Lower leg skin (tissue), 4 donors: ENCODE results near the gene KCNA1. TPM values are rescaled to one million over a fixed set of nuclear protein-coding genes. Genes with fewer than 3 reads are reported as not detected.
"Not testable (repeated sequence)": the region's sequence is repeated elsewhere in the genome, so short reads cannot be mapped to it uniquely, and the experiment has no call there.

Experiments
- DNase-seq, 2 donors: peaks; one replicate each; pipeline ENCODE4 v3.0.0-alpha.2; 2019; ENCODE audit warnings: low spot score in 2 of 2
- H3K4me3 ChIP-seq: fragments of 200-600 bp; sonication (generic); 2 replicates; pipeline ENCODE4 v1.5.1; 2017; ENCODE audit warnings: mild to moderate bottlenecking, low read depth; ENCODE audit not compliant: poor library complexity, severe bottlenecking
- CTCF ChIP-seq, 3 donors: fragments of 450-650 bp; IDR thresholded peaks; one replicate each; pipeline ENCODE4 v1.5.1; 2016; ENCODE audit warnings: antibody characterized with exemption in 3 of 3, mild to moderate bottlenecking in 3 of 3, moderate library complexity in 2 of 3
- POLR2A ChIP-seq, 2 donors: fragments of 450-650 bp; IDR thresholded peaks; one replicate each; pipeline ENCODE4 v1.6.1; 2016 to 2017; ENCODE audit warnings: antibody characterized with exemption in 2 of 2, mild to moderate bottlenecking in 1 of 2, moderate library complexity in 1 of 2
- WGBS, 2 donors: methylation state at CpG; one replicate each; pipeline ENCODE4 v1.1.5; 2018; 5-methylcytosine and 5-hydroxymethylcytosine counted together
- intact Hi-C: fragments of 100-400 bp; cut with DNase I; formaldehyde crosslinking; loops from one replicate; pipeline ENCODE4 v1.15.0; 2023; ENCODE audit warnings: low total_unique reads
- total RNA-seq, 4 donors: library from RNA; depleted of rRNA; stranded (reverse); fragments of >200 nt; gene quantifications; one replicate each; pipeline ENCODE4 v1.1.0, GENCODE V29; 2016

The KCNA1 gene
- total RNA-seq, 4 donors from 2014 or later, result 0.13 to 1.1 TPM; not detected in 2

- no peak for TF ChIP-seq POLR2A (IDR thresholded peaks at IDR 0.05)
- intact Hi-C loops, result no loop called here
- no peak overlapping the region for H3K4me3 ChIP-seq
- DNase-seq, result no peak
- 76 to 77% methylated on average over 5 of the region's 5 CpGs for WGBS, 2 donors
Observed at GRCh38 chr12:4867384-4867783, 42.3 kb upstream of the KCNA1 start.

GRCh38 chr12:4870423-4870822 is 39.3 kb upstream of the KCNA1 start:
- intact Hi-C loops, result no loop called here
- no peak overlapping the region for H3K4me3 ChIP-seq
- DNase-seq, result no peak
- whole genome bisulfite sequencing, 2 donors, result 84 to 85% methylated on average over 3 of the region's 3 CpGs
- TF ChIP-seq POLR2A (IDR thresholded peaks at IDR 0.05) (no peak), CTCF (IDR thresholded peaks at IDR 0.05) (no peak)

- 81 to 85% methylated on average over 9 of the region's 9 CpGs for WGBS, 2 donors
- DNase-seq, result no peak
Observed at GRCh38 chr12:4871514-4871913, 38.2 kb upstream of the KCNA1 start.

GRCh38 chr12:4873947-4874346 is 35.8 kb upstream of the KCNA1 start:
- DNase-seq, result no peak
- TF ChIP-seq CTCF (IDR thresholded peaks at IDR 0.05) (no peak), POLR2A (IDR thresholded peaks at IDR 0.05) (no peak)
- intact Hi-C loops, result no loop called here
- WGBS, 2 donors, result 73 to 91% methylated on average over 1 of the region's 1 CpG
- H3K4me3 ChIP-seq, result no peak overlapping the region

More at GRCh38 chr12:4871514-4871913, 38.2 kb upstream of the KCNA1 start:
- intact Hi-C loops, result no loop called here
- TF ChIP-seq CTCF (IDR thresholded peaks at IDR 0.05), result no peak
- no peak for TF ChIP-seq POLR2A (IDR thresholded peaks at IDR 0.05)
- H3K4me3 ChIP-seq, result no peak overlapping the region

GRCh38 chr12:4874671-4875070 is 35.0 kb upstream of the KCNA1 start:
- TF ChIP-seq POLR2A (IDR thresholded peaks at IDR 0.05) (no peak), CTCF (IDR thresholded peaks at IDR 0.05) (no peak)
- 60 to 74% methylated on average over 2 of the region's 2 CpGs for WGBS, 2 donors
- intact Hi-C loops, result no loop called here
- DNase-seq, result no peak
- no peak overlapping the region for H3K4me3 ChIP-seq

GRCh38 chr12:4879481-4879880 is 30.2 kb upstream of the KCNA1 start:
- DNase-seq, H3K4me3 ChIP-seq, intact Hi-C loops: not testable (repeated sequence)
- WGBS, 2 donors, result 89 to 100% methylated on average over 2 of the region's 2 CpGs

GRCh38 chr12:4881266-4882064 is 28.2 kb upstream of the KCNA1 start:
- no peak for DNase-seq
- intact Hi-C loops, result no loop called here
- no peak for TF ChIP-seq POLR2A (IDR thresholded peaks at IDR 0.05)
- no peak for TF ChIP-seq CTCF (IDR thresholded peaks at IDR 0.05)
- no peak overlapping the region for H3K4me3 ChIP-seq
- 79 to 82% methylated on average over 20 of the region's 20 CpGs for WGBS, 2 donors
